Transverse colon (tissue), 4 donors: ENCODE results near the gene MYOM1. TPM values are rescaled to one million over a fixed set of nuclear protein-coding genes. Genes with fewer than 3 reads are reported as not detected.
"Not testable (repeated sequence)": the region's sequence is repeated elsewhere in the genome, so short reads cannot be mapped to it uniquely, and the experiment has no call there.

Experiments used
- DNase-seq: peaks from one replicate; pipeline ENCODE4 v3.0.0-alpha.2; 2019
- H3K27ac ChIP-seq, 4 donors: fragments of 200-600 bp; sonication (generic); 2 replicates each; pipeline ENCODE4 v1.5.1; 2016 to 2018; ENCODE audit warnings: inconsistent platforms in 4 of 4
- H3K27me3 ChIP-seq: fragments of 200-600 bp; sonication (generic); 2 replicates; pipeline ENCODE4 v1.5.1; 2017; ENCODE audit warnings: inconsistent platforms
- H3K36me3 ChIP-seq, 4 donors: fragments of 200-600 bp; sonication (generic); 2 replicates each; pipeline ENCODE4 v1.5.1; 2017 to 2019; ENCODE audit warnings: inconsistent platforms in 4 of 4
- H3K4me1 ChIP-seq, 4 donors: fragments of 200-600 bp; sonication (generic); 2 replicates each; pipeline ENCODE4 v1.5.1; 2017 to 2020; ENCODE audit warnings: inconsistent platforms in 4 of 4
- H3K4me3 ChIP-seq, 4 donors: fragments of 200-600 bp; sonication (generic); 1 replicate in 1 of 4; 2 replicates in 3 of 4; pipeline versions ENCODE4 v1.5.1 to v1.6.1; 2017 to 2019; ENCODE audit warnings: inconsistent platforms in 4 of 4
- H3K9me3 ChIP-seq, 2 donors: fragments of 200-600 bp; sonication (generic); 2 replicates each; pipeline ENCODE4 v1.5.1; 2017 to 2019; ENCODE audit warnings: inconsistent platforms in 2 of 2
- CTCF ChIP-seq, 5 experiments: fragments of 200-600 bp in 3 of 5; fragments of 450-650 bp in 2 of 5; sonication (generic) in 3 of 5; IDR thresholded peaks; 1 replicate in 2 of 5; 2 replicates in 3 of 5; pipeline ENCODE4 v1.5.1; 2016 to 2017; ENCODE audit warnings: antibody characterized with exemption in 5 of 5, inconsistent platforms in 3 of 5, mild to moderate bottlenecking in 2 of 5, moderate library complexity in 1 of 5
- EP300 ChIP-seq: sonication (generic); formaldehyde crosslinking; IDR thresholded peaks from one replicate; pipeline ENCODE4 v1.6.1; 2017; ENCODE audit warnings: antibody characterized with exemption, low read depth
- POLR2A ChIP-seq: fragments of 450-650 bp; IDR thresholded peaks from one replicate; pipeline ENCODE4 v1.6.1; 2016; ENCODE audit warnings: antibody characterized with exemption, mild to moderate bottlenecking, moderate library complexity
- POLR2AphosphoS5 ChIP-seq, 3 donors: sonication (generic); formaldehyde crosslinking; IDR thresholded peaks; one replicate each; pipeline ENCODE4 v1.6.1; 2016; ENCODE audit warnings: antibody characterized with exemption in 3 of 3
- WGBS, 2 donors: methylation state at CpG; one replicate each; pipeline ENCODE4 v1.1.5; 2018; ENCODE audit warnings: low coverage in 1 of 2; 5-methylcytosine and 5-hydroxymethylcytosine counted together
- in situ Hi-C, 4 donors: fragments of 200-750 bp; cut with MboI; loops; one replicate each; pipeline versions ENCODE4 v1.15.0 to v1.15.1; 2017; ENCODE audit warnings: low sequenced_read_pairs in 3 of 4, low pct_ligation_motif_present in 1 of 4, low pct_unique_long_range_greater_than_20kb in 1 of 4
- intact Hi-C: fragments of 100-400 bp; cut with DNase I; formaldehyde crosslinking; loops from one replicate; pipeline ENCODE4 v1.15.1; 2023; ENCODE audit warnings: low total_unique reads
- total RNA-seq, 4 donors: library from RNA; depleted of rRNA; stranded (reverse); fragments of >200 nt; gene quantifications; one replicate each; pipeline ENCODE4 v1.1.0, GENCODE V29; 2016

Gene MYOM1
- total RNA-seq, 4 donors from 2014 or later = 6.0 to 30.4 (median 7.7) TPM

- H3K4me1 ChIP-seq = peaks cover 0 to 8% (median 0%) of the 10 kb centered on the region in 4 donors
- in situ Hi-C loops = no loop called here
- H3K36me3 ChIP-seq = no peaks in the 10 kb centered on the region
- no peak overlapping the region for H3K27ac ChIP-seq
- no peak for DNase-seq
- H3K27me3 ChIP-seq = no peaks in the 10 kb centered on the region
- TF ChIP-seq POLR2AphosphoS5 (IDR thresholded peaks at IDR 0.05) (no peak), CTCF (IDR thresholded peaks at IDR 0.05) (no peak), EP300 (no peak), POLR2A (no peak)
- no peak overlapping the region for H3K4me3 ChIP-seq
- 89% methylated on average over 3 of the region's 3 CpGs; no CpG with 5 or more reads in 1 of the 2 donors for WGBS, 2 donors
- no peaks in the 10 kb centered on the region for H3K9me3 ChIP-seq
- intact Hi-C loops = no loop called here
These were observed 4.5 kb upstream of the MYOM1 start for GRCh38 chr18:3224223-3224622.

DNA sequence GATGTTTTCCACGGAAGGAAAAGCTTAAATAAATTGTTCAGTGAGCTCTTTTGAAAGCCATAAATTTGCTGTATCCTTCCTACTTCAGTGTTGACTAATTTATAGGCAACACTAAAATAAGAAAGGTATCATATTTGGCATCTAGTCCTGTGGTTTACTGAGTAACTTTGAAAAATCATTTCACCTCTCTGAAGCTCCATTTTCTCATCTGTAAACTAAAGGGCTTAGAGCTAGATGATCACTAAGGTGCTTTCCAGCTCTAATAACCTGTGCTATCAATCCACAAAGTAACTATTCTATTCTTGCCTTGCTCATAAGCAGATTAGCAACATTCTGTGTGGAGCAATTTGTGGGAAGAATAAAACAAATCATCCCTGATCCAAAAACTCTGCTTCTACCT, 3.6 kb upstream of the MYOM1 start:
- 42 to 53% methylated on average over 1 of the region's 1 CpG for WGBS, 2 donors
- no peaks in the 10 kb centered on the region for H3K36me3 ChIP-seq
- no peak overlapping the region for H3K4me3 ChIP-seq
- H3K9me3 ChIP-seq = no peaks in the 10 kb centered on the region
- H3K27me3 ChIP-seq = no peaks in the 10 kb centered on the region
- TF ChIP-seq POLR2A = no peak
- TF ChIP-seq POLR2AphosphoS5 (IDR thresholded peaks at IDR 0.05) = no peak
- no peak for TF ChIP-seq EP300
- TF ChIP-seq CTCF (IDR thresholded peaks at IDR 0.05) = no peak
- in situ Hi-C loops = no loop called here
- H3K27ac ChIP-seq = no peak overlapping the region
- no peak for DNase-seq
- H3K4me1 ChIP-seq = peaks cover 0 to 17% (median 6%) of the 10 kb centered on the region in 4 donors
- intact Hi-C loops = no loop called here

GRCh38 chr18:3221496-3221895, 1.7 kb upstream of the MYOM1 start:
- no peaks in the 10 kb centered on the region for H3K9me3 ChIP-seq
- no peak overlapping the region for H3K27ac ChIP-seq
- no peaks in the 10 kb centered on the region for H3K27me3 ChIP-seq
- no peak for DNase-seq
- H3K36me3 ChIP-seq = no peaks in the 10 kb centered on the region
- 92 to 100% methylated on average over 6 of the region's 6 CpGs for WGBS, 2 donors
- TF ChIP-seq POLR2AphosphoS5 (IDR thresholded peaks at IDR 0.05) (no peak), EP300 (no peak), CTCF (IDR thresholded peaks at IDR 0.05) (no peak), POLR2A (no peak)
- intact Hi-C loops = no loop called here
- in situ Hi-C loops = no loop called here
- H3K4me3 ChIP-seq = no peak overlapping the region
- H3K4me1 ChIP-seq = peaks cover 5 to 35% (median 12%) of the 10 kb centered on the region in 4 donors

DNA sequence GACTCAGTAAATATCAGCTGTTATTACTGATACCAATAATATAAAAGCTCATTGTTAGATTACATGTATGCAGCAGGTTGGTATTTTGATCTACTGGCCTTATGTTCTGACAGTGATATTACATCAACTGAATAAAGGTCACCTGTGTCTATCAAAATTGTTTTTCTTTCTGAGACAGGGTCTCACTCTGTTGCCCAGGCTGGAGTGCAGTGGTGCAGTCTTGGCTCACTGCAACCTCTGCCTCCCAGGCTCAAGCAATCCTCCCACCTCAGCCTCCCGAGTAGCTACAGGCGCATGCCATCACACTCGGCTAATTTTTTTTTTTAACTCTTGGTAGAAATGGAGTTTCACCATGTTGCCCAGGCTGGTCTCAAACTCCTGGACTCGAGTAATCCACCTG, 1.1 kb upstream of the MYOM1 start:
- H3K4me1 ChIP-seq = peaks cover 5 to 40% (median 12%) of the 10 kb centered on the region in 4 donors
- H3K9me3 ChIP-seq, in situ Hi-C loops, DNase-seq, H3K27ac ChIP-seq, H3K36me3 ChIP-seq, H3K4me3 ChIP-seq, H3K27me3 ChIP-seq, intact Hi-C loops: not testable (repeated sequence)
- 90 to 100% methylated on average over 1 to 4 of the region's 4 CpGs for WGBS, 2 donors

DNA sequence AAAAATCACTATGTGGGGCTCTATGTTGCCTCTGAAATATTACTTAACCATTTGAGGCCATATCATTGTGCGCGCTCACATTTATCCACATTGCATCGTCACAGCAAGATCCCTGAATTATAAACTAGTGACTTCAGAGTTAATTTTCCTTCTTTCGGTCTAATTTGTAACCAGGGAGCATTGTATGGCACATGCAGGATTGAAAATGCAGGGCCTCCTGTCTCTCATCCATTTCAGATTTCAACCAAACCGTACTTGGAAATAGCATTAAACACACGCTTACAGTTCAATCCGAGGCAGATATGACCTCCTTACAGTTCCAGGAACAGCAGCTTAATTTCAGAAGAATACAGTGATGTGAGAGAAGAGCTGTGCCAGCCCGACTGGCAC, 532 bp downstream of the MYOM1 start:
- Histone ChIP-seq H3K9me3 (no peaks in the 10 kb centered on the region), H3K36me3 (no peaks in the 10 kb centered on the region), H3K27me3 (no peaks in the 10 kb centered on the region), H3K27ac (peak overlapping the region; percentile 79 to 88 (median 80)), H3K4me3 (peak overlapping the region in 2 of 4 donors; percentile 14 to 27), H3K4me1 (peaks cover 5 to 33% (median 12%) of the 10 kb centered on the region in 4 donors)
- no peak for DNase-seq
- intact Hi-C loops (no loop called here), in situ Hi-C loops (no loop called here)
- TF ChIP-seq EP300 (no peak), POLR2A (no peak), POLR2AphosphoS5 (IDR thresholded peaks at IDR 0.05) (no peak), CTCF (IDR thresholded peaks at IDR 0.05) (no peak)
- WGBS, 2 donors = 83 to 91% methylated on average over 5 to 8 of the region's 8 CpGs
